ENCODE results near the gene PGGT1B. TPM values are rescaled to one million over a fixed set of nuclear protein-coding genes. Genes with fewer than 3 reads are reported as not detected.

PGGT1B gene
- total RNA-seq, 1 experiment from 2014 or later = 31.1 TPM

DNA sequence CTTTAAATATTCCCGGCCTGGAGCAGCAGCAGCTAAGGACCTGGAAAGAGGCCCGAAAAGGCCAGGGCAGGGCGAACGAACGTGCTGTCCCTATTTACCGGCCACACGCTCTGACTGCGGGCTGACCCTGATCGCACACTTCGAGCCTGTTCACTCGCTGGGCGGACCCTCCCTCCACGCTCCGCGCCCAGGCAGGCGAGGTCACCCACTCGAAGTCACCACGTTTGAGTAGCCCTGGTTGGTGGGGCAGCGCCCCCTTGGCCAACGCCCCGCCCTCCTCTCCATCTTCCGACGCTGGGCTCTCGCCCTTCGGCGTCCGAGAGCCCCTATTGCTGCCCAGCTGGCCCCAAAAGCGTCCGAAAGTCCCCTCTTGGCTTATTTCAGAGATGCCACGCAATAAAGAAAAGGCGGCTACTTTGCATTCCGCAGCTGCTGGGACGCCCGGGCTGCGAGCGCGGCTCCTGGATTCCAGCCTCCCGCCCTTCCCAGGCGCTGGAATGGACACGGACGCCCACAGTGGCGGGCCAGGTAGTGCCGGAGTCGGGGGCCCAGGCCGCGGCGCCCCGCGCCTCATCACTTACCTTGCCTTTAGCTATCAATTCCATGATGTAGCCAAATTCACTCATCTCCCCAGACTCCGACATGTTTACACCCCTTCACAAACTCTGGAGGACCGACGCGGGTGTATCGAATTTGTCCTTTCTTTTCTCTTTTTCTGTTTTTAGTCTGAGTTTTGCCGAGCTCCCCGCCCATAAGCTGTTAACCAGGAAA, 83.1 kb downstream of the PGGT1B start:
- Histone ChIP-seq H3K79me2 (ENCODE audit: low read depth) (no peaks in the 10 kb centered on the region), H3K4me1 (replicated peaks; ENCODE audit: insufficient read depth) (no peaks in the 10 kb centered on the region), H3K27ac (no peak overlapping the region), H3K36me3 (ENCODE audit: low read depth) (no peaks in the 10 kb centered on the region), H3K4me2 (no peak overlapping the region), H3K27me3 (ENCODE audit: insufficient read depth, low read depth) (no peaks in the 10 kb centered on the region), H3F3A (ENCODE audit: insufficient read depth, low read depth) (no peaks in the 10 kb centered on the region), H2AFZ (no peak overlapping the region), H3K9me2 (ENCODE audit: insufficient read depth) (0 out of 2 replicates have a peak, but pooled peaks cover 6% of the 10 kb centered on the region), H3K4me3 (no peak overlapping the region), H3K9me3 (ENCODE audit: insufficient read depth, low read depth) (no peaks in the 10 kb centered on the region), H4K20me1 (ENCODE audit: insufficient read depth) (no peaks in the 10 kb centered on the region)
- CTCF ChIA-PET = no interaction called here
- intact Hi-C loops (cut with micrococcal nuclease; ENCODE audit: unreplicated experiment) = no loop called here
- POLR2A ChIA-PET (ENCODE audit: unreplicated experiment) = no interaction called here
- TF ChIP-seq EZH2 (IDR thresholded peaks at IDR 0.05; ENCODE audit: low read depth) = no peak
- TF ChIP-seq, protein P1, sequence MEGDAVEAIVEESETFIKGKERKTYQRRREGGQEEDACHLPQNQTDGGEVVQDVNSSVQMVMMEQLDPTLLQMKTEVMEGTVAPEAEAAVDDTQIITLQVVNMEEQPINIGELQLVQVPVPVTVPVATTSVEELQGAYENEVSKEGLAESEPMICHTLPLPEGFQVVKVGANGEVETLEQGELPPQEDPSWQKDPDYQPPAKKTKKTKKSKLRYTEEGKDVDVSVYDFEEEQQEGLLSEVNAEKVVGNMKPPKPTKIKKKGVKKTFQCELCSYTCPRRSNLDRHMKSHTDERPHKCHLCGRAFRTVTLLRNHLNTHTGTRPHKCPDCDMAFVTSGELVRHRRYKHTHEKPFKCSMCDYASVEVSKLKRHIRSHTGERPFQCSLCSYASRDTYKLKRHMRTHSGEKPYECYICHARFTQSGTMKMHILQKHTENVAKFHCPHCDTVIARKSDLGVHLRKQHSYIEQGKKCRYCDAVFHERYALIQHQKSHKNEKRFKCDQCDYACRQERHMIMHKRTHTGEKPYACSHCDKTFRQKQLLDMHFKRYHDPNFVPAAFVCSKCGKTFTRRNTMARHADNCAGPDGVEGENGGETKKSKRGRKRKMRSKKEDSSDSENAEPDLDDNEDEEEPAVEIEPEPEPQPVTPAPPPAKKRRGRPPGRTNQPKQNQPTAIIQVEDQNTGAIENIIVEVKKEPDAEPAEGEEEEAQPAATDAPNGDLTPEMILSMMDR (conservative IDR thresholded peaks at IDR 0.05) = no peak
- no peak for DNase-seq
- no TSS peak for BruUV-seq (replicated peaks)

DNA sequence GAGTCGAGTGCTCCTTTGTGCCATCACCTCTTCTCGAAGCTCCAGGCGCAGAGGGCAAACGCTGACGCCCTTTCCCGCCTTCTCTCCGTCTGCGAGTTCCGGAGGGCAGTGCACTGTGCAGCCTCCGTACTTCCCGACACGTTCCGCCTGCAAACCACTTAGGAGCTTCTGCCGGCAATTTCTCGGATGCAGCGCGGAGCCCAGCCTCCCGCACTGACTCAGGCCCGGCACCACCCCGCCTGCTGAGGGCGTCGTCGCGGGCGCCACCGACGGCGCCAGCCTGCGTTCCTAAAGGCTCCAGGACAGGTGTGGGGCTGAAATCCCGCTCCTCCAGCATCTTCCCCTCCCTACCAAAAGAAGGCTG, 83.7 kb downstream of the PGGT1B start:
- Histone ChIP-seq H3K4me1 (replicated peaks; ENCODE audit: insufficient read depth) (no peaks in the 10 kb centered on the region), H3K9me2 (ENCODE audit: insufficient read depth) (0 out of 2 replicates have a peak, but pooled peaks cover 6% of the 10 kb centered on the region), H3K4me2 (no peak overlapping the region), H3K4me3 (no peak overlapping the region), H3K36me3 (ENCODE audit: low read depth) (no peaks in the 10 kb centered on the region), H4K20me1 (ENCODE audit: insufficient read depth) (no peaks in the 10 kb centered on the region), H3K79me2 (ENCODE audit: low read depth) (no peaks in the 10 kb centered on the region), H3F3A (ENCODE audit: insufficient read depth, low read depth) (no peaks in the 10 kb centered on the region), H2AFZ (no peak overlapping the region), H3K27ac (no peak overlapping the region), H3K27me3 (ENCODE audit: insufficient read depth, low read depth) (no peaks in the 10 kb centered on the region), H3K9me3 (ENCODE audit: insufficient read depth, low read depth) (no peaks in the 10 kb centered on the region)
- ChIA-PET CTCF (no interaction called here), POLR2A (ENCODE audit: unreplicated experiment) (no interaction called here)
- intact Hi-C loops (cut with micrococcal nuclease; ENCODE audit: unreplicated experiment) = no loop called here
- DNase-seq = no peak
- TF ChIP-seq EZH2 (IDR thresholded peaks at IDR 0.05; ENCODE audit: low read depth) = no peak
- TF ChIP-seq, protein P1 (conservative IDR thresholded peaks at IDR 0.05) = no peak
- BruUV-seq (replicated peaks) = no TSS peak

DNA sequence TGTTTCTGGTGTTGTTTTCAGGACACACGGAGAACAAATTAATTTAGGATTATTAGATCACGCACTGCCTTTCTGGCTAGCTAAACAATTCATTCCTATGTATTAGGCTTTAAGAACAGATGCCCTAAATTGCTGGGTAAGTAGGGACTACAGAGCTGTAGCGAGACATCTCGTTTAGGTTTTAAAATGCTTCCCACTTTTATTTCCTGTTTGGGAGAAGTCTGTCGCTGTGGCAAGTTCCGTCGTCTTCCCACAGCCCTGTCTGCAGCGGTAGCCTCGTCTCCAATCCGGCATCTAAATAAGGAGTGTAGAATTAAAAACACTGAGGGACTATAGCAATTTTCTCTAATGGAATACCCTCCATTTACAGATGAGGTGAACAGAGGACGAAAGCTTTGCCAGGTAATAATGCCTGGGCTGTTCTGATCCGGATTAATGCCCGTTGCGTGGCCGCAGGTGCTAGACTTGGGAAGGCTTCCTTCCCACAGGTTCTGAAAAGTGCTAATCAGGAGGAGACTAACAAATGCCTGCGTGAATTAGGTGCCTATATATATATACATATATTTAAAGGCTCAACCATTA, 91.7 kb downstream of the PGGT1B start:
- BruUV-seq (replicated peaks) = no TSS peak
- H3K4me3 ChIP-seq = peak overlapping the region; percentile 81; the same call in 1 of the 2 replicates
- peaks cover 5% of the 10 kb centered on the region; the same call in 1 of the 2 replicates for H3K27me3 ChIP-seq (ENCODE audit: insufficient read depth, low read depth)
- H4K20me1 ChIP-seq (ENCODE audit: insufficient read depth) = no peaks in the 10 kb centered on the region
- ChIA-PET CTCF (interaction anchor here (0.5 kb wide), 1 partner anchor 15 kb away, joined by 15 read pairs; no protein-coding TSS in a partner anchor), POLR2A (ENCODE audit: unreplicated experiment) (no interaction called here)
- no peak for TF ChIP-seq EZH2 (IDR thresholded peaks at IDR 0.05; ENCODE audit: low read depth)
- TF ChIP-seq, protein P1 (conservative IDR thresholded peaks at IDR 0.05) = no peak
- no peaks in the 10 kb centered on the region for H3K36me3 ChIP-seq (ENCODE audit: low read depth)
- H3K4me2 ChIP-seq = peak overlapping the region; percentile 90
- intact Hi-C loops (cut with micrococcal nuclease; ENCODE audit: unreplicated experiment) = no loop called here
- no peak overlapping the region for H3K27ac ChIP-seq
- 0 out of 2 replicates have a peak overlapping the region, but pooled peaks have one; percentile 90 for H2AFZ ChIP-seq
- H3K4me1 ChIP-seq (replicated peaks; ENCODE audit: insufficient read depth) = no peaks in the 10 kb centered on the region
- H3K79me2 ChIP-seq (ENCODE audit: low read depth) = no peaks in the 10 kb centered on the region
- no peaks in the 10 kb centered on the region for H3F3A ChIP-seq (ENCODE audit: insufficient read depth, low read depth)
- H3K9me3 ChIP-seq (ENCODE audit: insufficient read depth, low read depth) = no peaks in the 10 kb centered on the region
- no peaks in the 10 kb centered on the region for H3K9me2 ChIP-seq (ENCODE audit: insufficient read depth)
- no peak for DNase-seq
